ENCODE results near the gene EPB41L4A.

The EPB41L4A gene

GRCh38 chr5:112304743-112305142 lies 114.3 kb downstream of the EPB41L4A start:
- DNase-seq: no peak

GRCh38 chr5:112303685-112304084 lies 115.4 kb downstream of the EPB41L4A start:
- no peak for DNase-seq

- DNase-seq: no peak
Measured at GRCh38 chr5:112294126-112294525, 125.0 kb downstream of the EPB41L4A start.

- DNase-seq: no peak
Measured at GRCh38 chr5:112293587-112293986, 125.5 kb downstream of the EPB41L4A start.

GRCh38 chr5:112290691-112291090 lies 128.4 kb downstream of the EPB41L4A start:
- DNase-seq: no peak

- DNase-seq: no peak
Measured at GRCh38 chr5:112289465-112289864, 129.6 kb downstream of the EPB41L4A start.

GRCh38 chr5:112283943-112284929 lies 134.8 kb downstream of the EPB41L4A start:
- DNase-seq: peak; percentile 34

GRCh38 chr5:112283034-112283582 lies 136.0 kb downstream of the EPB41L4A start:
- no peak for DNase-seq

GRCh38 chr5:112279082-112279481 lies 140.0 kb downstream of the EPB41L4A start:
- no peak for DNase-seq

- DNase-seq: no peak
Measured at GRCh38 chr5:112276991-112277390, 142.1 kb downstream of the EPB41L4A start.

- DNase-seq: no peak
Measured at GRCh38 chr5:112275671-112276070, 143.4 kb downstream of the EPB41L4A start.

- no peak for DNase-seq
Measured at GRCh38 chr5:112270299-112271293, 148.5 kb downstream of the EPB41L4A start.

GRCh38 chr5:112267231-112267630 lies 151.8 kb downstream of the EPB41L4A start:
- DNase-seq: no peak

GRCh38 chr5:112264666-112265065 lies 154.4 kb downstream of the EPB41L4A start:
- DNase-seq: no peak

- no peak for DNase-seq
Measured at GRCh38 chr5:112264151-112264550, 154.9 kb downstream of the EPB41L4A start.

- DNase-seq: peak; percentile 92
Measured at GRCh38 chr5:112263469-112263868, 155.6 kb downstream of the EPB41L4A start.

- no peak for DNase-seq
Measured at GRCh38 chr5:112258571-112258970, 160.5 kb downstream of the EPB41L4A start.

GRCh38 chr5:112257976-112258375 lies 161.1 kb downstream of the EPB41L4A start:
- no peak for DNase-seq

GRCh38 chr5:112257005-112257404 lies 162.1 kb downstream of the EPB41L4A start:
- no peak for DNase-seq

GRCh38 chr5:112254303-112254702 lies 164.8 kb downstream of the EPB41L4A start:
- DNase-seq: no peak

- DNase-seq: no peak
Measured at GRCh38 chr5:112253478-112254250, 165.4 kb downstream of the EPB41L4A start.

- DNase-seq: no peak
Measured at GRCh38 chr5:112250551-112250950, 168.5 kb downstream of the EPB41L4A start.
